ENCODE data around the gene CCNI. TPM values are rescaled to one million over a fixed set of nuclear protein-coding genes. Genes with fewer than 3 reads are reported as not detected.

CCNI gene
- total RNA-seq, 1 experiment from 2014 or later: 240 TPM

GRCh38 chr4:77022560-77023179 is 53.1 kb downstream of the CCNI start:
- H2AFZ ChIP-seq (ENCODE audit: low read length): no peak overlapping the region
- no peak for TF ChIP-seq CTCF (conservative IDR thresholded peaks at IDR 0.05)
- Mint-ChIP-seq H3K4me1 (peaks cover 17 to 20% of the 10 kb centered on the region in 2 experiments), H3K36me3 (ENCODE audit: insufficient read depth in 1 of 3, low read depth in 3 of 3) (peaks cover 32 to 67% (median 46%) of the 10 kb centered on the region in 3 experiments), H3K9me3 (no peaks in the 10 kb centered on the region), H3K27ac (peak overlapping the region; percentile 71 to 88 (median 83)), H3K4me3 (no peak overlapping the region; a peak in 1 of 5 replicates), H3K27me3 (ENCODE audit: low read depth) (no peaks in the 10 kb centered on the region)
- WGBS (ENCODE audit: extremely low coverage, insufficient read length, low lambda C conversion rate): no CpG with 5 or more reads among the region's 5 CpGs
- no peak overlapping the region for H4K8ac ChIP-seq (replicated peaks; ENCODE audit: insufficient read length, low read depth, low read length)
- no peak overlapping the region for H3K4ac ChIP-seq (ENCODE audit: low read depth, low read length)
- H4K91ac ChIP-seq (ENCODE audit: insufficient read length, low read depth, low read length): no peak overlapping the region
- H3K56ac ChIP-seq (ENCODE audit: insufficient read length, low read depth, low read length): no peak overlapping the region
- no peak overlapping the region for H2BK5ac ChIP-seq (ENCODE audit: insufficient read length, low read length)
- H3K9ac ChIP-seq (ENCODE audit: extremely low read depth, insufficient read length, low read length): no peak overlapping the region
- no peaks in the 10 kb centered on the region for H3K23me2 ChIP-seq (ENCODE audit: insufficient read length, low read depth, low read length, poor library complexity, severe bottlenecking)
- no peak overlapping the region for H3K4me2 ChIP-seq (ENCODE audit: insufficient read depth, insufficient read length, low read length)
- no peak overlapping the region for H2BK120ac ChIP-seq (ENCODE audit: low read depth, low read length, poor library complexity, severe bottlenecking)
- peak overlapping the region; percentile 8 for H3K27ac ChIP-seq (ENCODE audit: insufficient read length, low read depth, low read length)
- H3K79me2 ChIP-seq (ENCODE audit: insufficient read depth, low read length): no peaks in the 10 kb centered on the region
- no peak overlapping the region for H2BK12ac ChIP-seq (ENCODE audit: insufficient read length, low read depth, low read length)
- H3K27me3 ChIP-seq (ENCODE audit: insufficient read depth, low read length): no peaks in the 10 kb centered on the region
- H2BK15ac ChIP-seq (ENCODE audit: low read depth, low read length): no peak overlapping the region
- peak; percentile 87 for DNase-seq
- H3K18ac ChIP-seq (ENCODE audit: insufficient read length, low read depth, low read length): peak overlapping the region; percentile 47
- no peaks in the 10 kb centered on the region for H3K79me1 ChIP-seq (ENCODE audit: insufficient read depth, low read depth, low read length, poor library complexity, severe bottlenecking)
- H2AK5ac ChIP-seq (ENCODE audit: insufficient read length, low read length): no peak overlapping the region
- no peak overlapping the region; the same call in 1 of the 2 replicates for H3K14ac ChIP-seq (ENCODE audit: insufficient read depth, low read length)
- H3K4me1 ChIP-seq (ENCODE audit: insufficient read depth, low read length): peaks cover 6% of the 10 kb centered on the region; the same call in 1 of the 2 replicates
- H3K23ac ChIP-seq (ENCODE audit: insufficient read length, low read depth, low read length): no peak overlapping the region
- no peak overlapping the region for H2BK20ac ChIP-seq (ENCODE audit: low read depth, low read length, poor library complexity, severe bottlenecking)
- no peaks in the 10 kb centered on the region for H4K20me1 ChIP-seq (ENCODE audit: control insufficient read depth, insufficient read depth, insufficient read length)
- H4K5ac ChIP-seq (ENCODE audit: insufficient read length, low read depth, low read length): no peak overlapping the region
- H3T11ph ChIP-seq (ENCODE audit: low read length): no peak overlapping the region
- H3K9me3 ChIP-seq (ENCODE audit: control insufficient read depth, low read depth, low read length): no peaks in the 10 kb centered on the region
